ENCODE measurements around the gene NEURL1. TPM values are rescaled to one million over a fixed set of nuclear protein-coding genes. Genes with fewer than 3 reads are reported as not detected.

Gene NEURL1
- total RNA-seq, 2 experiments from 2014 or later = 0.47 TPM; not detected in 1

GRCh38 chr10:103510791-103511752 lies 17.6 kb downstream of the NEURL1 start:
- H3K36me3 ChIP-seq (ENCODE audit: insufficient read depth, low read length) = no peaks in the 10 kb centered on the region
- no peak overlapping the region for H2AFZ ChIP-seq (ENCODE audit: low read length)
- no peak overlapping the region for H3K4me2 ChIP-seq (ENCODE audit: low read length)
- no peaks in the 10 kb centered on the region for H3K9me3 ChIP-seq (ENCODE audit: low read length)
- TF ChIP-seq, protein P1, sequence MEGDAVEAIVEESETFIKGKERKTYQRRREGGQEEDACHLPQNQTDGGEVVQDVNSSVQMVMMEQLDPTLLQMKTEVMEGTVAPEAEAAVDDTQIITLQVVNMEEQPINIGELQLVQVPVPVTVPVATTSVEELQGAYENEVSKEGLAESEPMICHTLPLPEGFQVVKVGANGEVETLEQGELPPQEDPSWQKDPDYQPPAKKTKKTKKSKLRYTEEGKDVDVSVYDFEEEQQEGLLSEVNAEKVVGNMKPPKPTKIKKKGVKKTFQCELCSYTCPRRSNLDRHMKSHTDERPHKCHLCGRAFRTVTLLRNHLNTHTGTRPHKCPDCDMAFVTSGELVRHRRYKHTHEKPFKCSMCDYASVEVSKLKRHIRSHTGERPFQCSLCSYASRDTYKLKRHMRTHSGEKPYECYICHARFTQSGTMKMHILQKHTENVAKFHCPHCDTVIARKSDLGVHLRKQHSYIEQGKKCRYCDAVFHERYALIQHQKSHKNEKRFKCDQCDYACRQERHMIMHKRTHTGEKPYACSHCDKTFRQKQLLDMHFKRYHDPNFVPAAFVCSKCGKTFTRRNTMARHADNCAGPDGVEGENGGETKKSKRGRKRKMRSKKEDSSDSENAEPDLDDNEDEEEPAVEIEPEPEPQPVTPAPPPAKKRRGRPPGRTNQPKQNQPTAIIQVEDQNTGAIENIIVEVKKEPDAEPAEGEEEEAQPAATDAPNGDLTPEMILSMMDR (conservative IDR thresholded peaks at IDR 0.05; ENCODE audit: low read length) = no peak
- no peak for TF ChIP-seq EZH2phosphoT487 (IDR thresholded peaks at IDR 0.05; ENCODE audit: borderline replicate concordance, low read depth, low read length)
- no peak for DNase-seq (ENCODE audit: low spot score)
- no peaks in the 10 kb centered on the region for H4K20me1 ChIP-seq (ENCODE audit: insufficient read depth, low read length)
- peaks cover 28% of the 10 kb centered on the region for H3K4me1 ChIP-seq (ENCODE audit: insufficient read depth, low read length, poor library complexity, severe bottlenecking)
- no peaks in the 10 kb centered on the region for H3K9me2 ChIP-seq (ENCODE audit: insufficient read depth, low read length)
- intact Hi-C loops (cut with micrococcal nuclease; ENCODE audit: unreplicated experiment) = no loop called here
- BruUV-seq (replicated peaks) = no TSS peak
- no peak overlapping the region for H3K27ac ChIP-seq (ENCODE audit: low read depth, low read length, poor library complexity, severe bottlenecking)
- no peaks in the 10 kb centered on the region for H3K79me2 ChIP-seq (ENCODE audit: insufficient read depth, low read depth, low read length)
- POLR2A ChIA-PET = no interaction called here
- CTCF ChIA-PET (ENCODE audit: unreplicated experiment) = no interaction called here
- H3K4me3 ChIP-seq (ENCODE audit: low read depth, low read length, poor library complexity, severe bottlenecking) = no peak overlapping the region

- H3K4me2 ChIP-seq (ENCODE audit: low read length) = no peak overlapping the region
- no peak overlapping the region for H2AFZ ChIP-seq (ENCODE audit: low read length)
- H3K36me3 ChIP-seq (ENCODE audit: insufficient read depth, low read length) = no peaks in the 10 kb centered on the region
- H3K4me1 ChIP-seq (ENCODE audit: insufficient read depth, low read length, poor library complexity, severe bottlenecking) = peaks cover 22% of the 10 kb centered on the region
- no peak for DNase-seq (ENCODE audit: low spot score)
- H3K9me2 ChIP-seq (ENCODE audit: insufficient read depth, low read length) = no peaks in the 10 kb centered on the region
- no peaks in the 10 kb centered on the region for H4K20me1 ChIP-seq (ENCODE audit: insufficient read depth, low read length)
- intact Hi-C loops (cut with micrococcal nuclease; ENCODE audit: unreplicated experiment) = no loop called here
- no peaks in the 10 kb centered on the region for H3K9me3 ChIP-seq (ENCODE audit: low read length)
- no peak overlapping the region for H3K4me3 ChIP-seq (ENCODE audit: low read depth, low read length, poor library complexity, severe bottlenecking)
- ChIA-PET POLR2A (no interaction called here), CTCF (ENCODE audit: unreplicated experiment) (no interaction called here)
- no peak overlapping the region for H3K27ac ChIP-seq (ENCODE audit: low read depth, low read length, poor library complexity, severe bottlenecking)
- no peaks in the 10 kb centered on the region for H3K79me2 ChIP-seq (ENCODE audit: insufficient read depth, low read depth, low read length)
- no peak for TF ChIP-seq EZH2phosphoT487 (IDR thresholded peaks at IDR 0.05; ENCODE audit: borderline replicate concordance, low read depth, low read length)
- TF ChIP-seq, protein P1 (conservative IDR thresholded peaks at IDR 0.05; ENCODE audit: low read length) = no peak
- BruUV-seq (replicated peaks) = no TSS peak
Measured at GRCh38 chr10:103512166-103512565, 18.7 kb downstream of the NEURL1 start.
